Esophagus muscularis mucosa (tissue), 3 donors: ENCODE results near the gene STXBP6.

Source experiments
- EP300 ChIP-seq: sonication (generic); formaldehyde crosslinking; IDR thresholded peaks from one replicate; pipeline ENCODE4 v1.6.1; 2017; ENCODE audit warnings: antibody characterized with exemption
- TF ChIP-seq, protein P1 (sequence below), 3 experiments: fragments of 200-600 bp in 2 of 3; fragments of 450-650 bp in 1 of 3; sonication (generic) in 2 of 3; IDR thresholded peaks; one replicate each; pipeline ENCODE4 v1.5.1; 2017 to 2019; ENCODE audit warnings: antibody characterized with exemption in 3 of 3, mild to moderate bottlenecking in 2 of 3, moderate library complexity in 1 of 3

DNA sequence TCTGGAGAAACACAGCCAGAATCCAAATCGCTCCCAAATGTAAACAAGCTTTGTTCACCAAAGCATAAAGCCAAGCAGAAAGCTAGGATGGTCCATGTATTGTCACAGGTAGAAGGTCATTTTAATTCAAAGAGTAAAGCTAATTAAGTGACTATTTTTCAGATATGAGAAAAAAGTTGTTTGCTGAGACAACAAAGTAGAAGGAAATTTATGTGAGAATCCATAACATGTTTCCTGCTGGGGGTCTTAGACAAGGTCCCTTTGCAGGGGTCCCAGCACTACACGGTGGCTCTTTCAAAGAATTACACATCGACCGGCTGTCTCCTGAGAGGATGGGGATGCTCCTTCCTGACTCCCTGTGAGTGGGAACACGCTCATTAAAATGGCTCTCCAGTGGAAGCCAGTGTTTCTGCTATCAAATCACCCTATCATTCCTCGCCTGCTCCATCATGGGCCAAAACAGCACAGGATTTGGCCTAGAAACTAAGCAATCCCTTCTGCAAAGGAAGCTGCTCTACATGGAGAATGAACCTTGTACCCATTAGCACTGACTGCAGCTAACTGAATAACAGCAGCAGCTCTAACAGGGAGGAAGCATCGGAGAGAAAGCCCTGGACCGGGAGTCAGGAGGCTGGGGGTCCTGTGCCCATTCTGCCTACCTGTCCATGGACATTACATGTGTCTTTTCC lies 175.3 kb downstream of the STXBP6 start:
- no peak for TF ChIP-seq EP300
- TF ChIP-seq, protein P1, sequence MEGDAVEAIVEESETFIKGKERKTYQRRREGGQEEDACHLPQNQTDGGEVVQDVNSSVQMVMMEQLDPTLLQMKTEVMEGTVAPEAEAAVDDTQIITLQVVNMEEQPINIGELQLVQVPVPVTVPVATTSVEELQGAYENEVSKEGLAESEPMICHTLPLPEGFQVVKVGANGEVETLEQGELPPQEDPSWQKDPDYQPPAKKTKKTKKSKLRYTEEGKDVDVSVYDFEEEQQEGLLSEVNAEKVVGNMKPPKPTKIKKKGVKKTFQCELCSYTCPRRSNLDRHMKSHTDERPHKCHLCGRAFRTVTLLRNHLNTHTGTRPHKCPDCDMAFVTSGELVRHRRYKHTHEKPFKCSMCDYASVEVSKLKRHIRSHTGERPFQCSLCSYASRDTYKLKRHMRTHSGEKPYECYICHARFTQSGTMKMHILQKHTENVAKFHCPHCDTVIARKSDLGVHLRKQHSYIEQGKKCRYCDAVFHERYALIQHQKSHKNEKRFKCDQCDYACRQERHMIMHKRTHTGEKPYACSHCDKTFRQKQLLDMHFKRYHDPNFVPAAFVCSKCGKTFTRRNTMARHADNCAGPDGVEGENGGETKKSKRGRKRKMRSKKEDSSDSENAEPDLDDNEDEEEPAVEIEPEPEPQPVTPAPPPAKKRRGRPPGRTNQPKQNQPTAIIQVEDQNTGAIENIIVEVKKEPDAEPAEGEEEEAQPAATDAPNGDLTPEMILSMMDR (IDR thresholded peaks at IDR 0.05), result no peak
